Lower leg skin (tissue), 3 donors: ENCODE measurements around the gene NTSR2.

Source experiments
- CTCF ChIP-seq, 3 donors: fragments of 450-650 bp; IDR thresholded peaks; one replicate each; pipeline ENCODE4 v1.5.1; 2016; ENCODE audit warnings: antibody characterized with exemption in 3 of 3, mild to moderate bottlenecking in 3 of 3, moderate library complexity in 2 of 3
- POLR2A ChIP-seq, 2 donors: fragments of 450-650 bp; IDR thresholded peaks; one replicate each; pipeline ENCODE4 v1.6.1; 2016 to 2017; ENCODE audit warnings: antibody characterized with exemption in 2 of 2, mild to moderate bottlenecking in 1 of 2, moderate library complexity in 1 of 2

- TF ChIP-seq CTCF (IDR thresholded peaks at IDR 0.05) (no peak), POLR2A (IDR thresholded peaks at IDR 0.05) (no peak)
Observed at GRCh38 chr2:11663427-11663826, 6.6 kb downstream of the NTSR2 start.
